ENCODE data around the gene GTPBP10.

The GTPBP10 gene

DNA sequence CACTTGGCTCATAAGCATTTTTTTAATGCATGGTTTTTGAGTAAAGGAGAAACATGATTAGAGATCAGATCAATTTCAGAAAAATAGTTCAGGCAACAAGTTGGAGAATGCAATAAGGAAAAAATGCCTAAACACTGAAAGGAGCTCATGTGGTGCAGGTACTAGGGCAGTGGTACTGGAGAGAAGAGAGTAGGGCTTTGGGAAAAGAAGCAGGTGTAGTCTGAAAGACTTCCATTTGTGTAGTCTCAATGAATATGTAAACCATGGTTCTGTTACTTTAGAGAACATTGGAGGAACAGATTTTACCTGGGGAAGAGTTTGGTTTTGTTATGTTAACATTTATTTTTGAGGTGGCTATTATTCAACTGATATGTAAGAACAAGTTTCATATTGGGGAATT, 5.5 kb downstream of the GTPBP10 start:
- no peak for DNase-seq

DNA sequence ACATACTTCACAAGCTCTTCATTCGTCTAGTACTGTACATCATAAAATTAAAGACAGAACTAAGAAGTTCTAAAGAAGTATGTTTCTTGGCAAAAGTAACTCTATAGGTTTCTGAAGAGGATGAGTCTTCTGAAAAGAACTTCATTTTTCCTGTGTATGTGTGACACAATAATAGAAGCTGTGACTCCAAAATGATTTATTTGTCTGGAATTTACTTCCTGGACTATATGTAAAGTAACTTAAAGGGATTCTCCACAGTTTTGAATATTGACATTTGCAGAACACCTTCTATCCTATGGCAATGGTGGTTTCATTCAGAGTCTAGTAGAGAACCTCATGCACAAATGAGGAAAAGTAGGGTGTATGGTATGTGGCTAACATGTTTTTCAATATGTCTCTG, 36.9 kb downstream of the GTPBP10 start:
- no peak for DNase-seq

DNA sequence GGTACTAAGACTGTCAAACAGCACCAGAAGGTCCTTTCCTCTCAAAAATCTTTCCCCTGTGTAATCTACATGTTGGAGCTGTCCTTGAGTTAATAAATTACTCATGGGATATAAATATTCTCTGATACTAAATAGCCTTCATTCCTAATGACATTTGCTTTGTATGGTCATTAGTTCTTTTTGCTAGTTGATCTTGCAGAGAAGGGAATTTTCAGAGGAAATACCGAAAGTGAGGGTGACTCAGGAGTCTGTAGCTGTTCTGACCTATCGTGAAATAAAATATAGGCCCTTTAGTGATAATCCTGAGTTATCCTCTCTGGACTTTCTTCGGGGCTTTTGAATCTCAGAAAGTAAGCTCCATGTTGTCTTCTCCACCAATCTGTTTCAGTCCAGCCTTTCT, 37.3 kb downstream of the GTPBP10 start:
- DNase-seq: no peak

DNA sequence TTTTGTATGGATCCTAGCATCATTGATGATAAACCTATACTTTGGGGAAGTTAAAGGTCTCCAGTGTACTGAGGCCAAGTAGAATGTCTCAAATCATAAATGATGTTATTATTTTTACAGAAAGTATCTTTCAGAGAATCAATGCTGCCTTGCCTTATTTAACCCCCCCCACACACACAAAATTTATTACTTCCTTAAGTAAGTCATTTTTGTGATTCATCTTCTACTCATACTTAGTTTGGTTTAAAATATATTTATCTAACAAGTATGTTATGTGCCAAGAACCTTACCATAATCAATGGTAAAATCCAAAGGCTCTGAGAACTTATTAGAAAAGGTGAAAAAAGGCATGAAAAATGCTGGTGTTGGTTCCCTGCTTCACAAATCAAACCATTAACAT, 37.9 kb downstream of the GTPBP10 start:
- no peak for DNase-seq

DNA sequence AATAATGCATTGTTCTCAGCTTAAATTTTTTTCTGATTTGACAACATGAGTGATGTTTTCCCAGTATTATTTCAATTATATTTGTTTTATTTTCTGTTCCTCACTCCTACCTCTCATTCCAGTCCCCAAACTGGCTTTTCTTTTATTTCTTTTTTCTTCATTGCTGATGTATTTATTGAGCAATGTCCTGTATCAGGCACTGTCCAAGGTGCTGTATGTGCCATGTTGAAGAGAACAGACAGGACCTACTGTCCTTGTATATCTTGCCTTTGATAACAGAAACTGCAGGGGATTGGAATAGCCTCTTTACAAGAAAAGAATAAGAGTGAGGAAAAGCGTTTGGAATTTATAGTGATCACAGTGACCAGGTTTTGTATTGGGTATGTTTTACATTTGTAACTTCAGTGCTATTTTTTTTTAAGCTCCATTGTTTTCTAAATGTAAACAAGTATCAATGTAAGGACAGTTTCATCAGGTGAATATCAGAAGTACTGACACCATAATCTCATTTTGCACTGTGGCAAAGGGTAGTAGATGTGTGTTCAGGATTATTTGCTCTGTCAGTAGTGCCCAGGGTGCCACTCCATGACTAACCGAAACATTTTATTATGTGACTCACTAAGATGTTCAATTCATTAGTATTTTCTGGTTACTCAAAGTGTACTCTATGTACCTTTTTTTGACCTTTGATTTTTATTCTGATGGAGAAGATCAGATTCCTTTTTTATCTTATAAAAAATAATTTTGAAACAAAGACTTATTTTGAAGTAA, 41.1 kb downstream of the GTPBP10 start:
- no peak for DNase-seq

DNA sequence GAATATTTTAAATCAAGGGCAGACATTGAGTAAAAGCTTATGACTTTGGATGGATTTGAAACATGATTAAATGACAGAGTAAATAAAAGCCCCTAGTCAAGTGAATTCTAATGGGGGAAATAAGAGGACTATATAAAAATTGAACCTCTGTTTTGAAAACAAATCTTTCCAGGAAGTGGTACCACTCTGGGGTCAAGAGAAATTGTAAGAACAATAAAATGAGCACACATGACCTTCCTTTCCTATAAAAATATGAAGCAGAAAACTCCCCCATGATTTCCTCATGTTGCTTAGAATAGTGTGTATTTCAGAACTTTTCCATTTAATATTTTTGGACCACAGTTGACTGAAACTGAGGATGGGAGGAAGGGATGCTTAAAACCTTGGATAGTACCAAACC, 44.4 kb downstream of the GTPBP10 start:
- DNase-seq: no peak

DNA sequence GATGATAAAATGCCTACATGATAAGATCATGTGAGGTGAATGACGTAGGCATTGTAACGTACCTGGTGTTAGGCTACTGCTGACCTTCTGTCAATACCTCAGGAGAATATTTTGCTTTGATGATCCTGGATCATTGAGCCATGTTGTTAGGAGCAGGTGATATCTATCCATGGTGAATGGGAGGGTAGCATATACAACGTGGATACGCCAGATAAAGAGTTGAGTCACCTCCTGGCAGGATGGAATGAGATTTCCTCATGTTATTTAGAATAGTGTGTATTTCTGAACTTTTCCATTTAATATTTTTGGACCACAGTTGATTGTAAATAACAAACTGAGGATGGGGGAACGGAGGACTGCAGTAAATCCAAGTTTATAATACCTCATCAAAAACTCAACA, 45.0 kb downstream of the GTPBP10 start:
- DNase-seq: no peak

DNA sequence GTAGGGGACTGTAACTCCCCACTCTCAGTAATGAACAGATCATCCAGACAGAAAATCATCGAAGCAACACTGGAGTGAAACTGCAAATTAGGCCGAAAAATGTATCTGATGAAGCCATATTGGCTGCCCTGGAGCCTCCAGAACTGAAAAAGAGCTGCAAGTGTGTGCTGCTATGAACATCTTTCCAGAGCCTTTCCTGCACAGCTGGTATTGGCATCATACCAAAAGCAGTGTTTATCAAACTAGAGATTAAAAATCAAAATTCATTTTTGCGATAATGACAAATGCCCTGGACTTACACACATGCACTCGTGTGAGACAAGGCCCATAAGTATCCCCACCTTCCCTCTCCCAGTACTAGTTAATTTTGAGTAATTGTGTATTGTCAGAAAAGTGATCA, 49.9 kb downstream of the GTPBP10 start:
- no peak for DNase-seq

DNA sequence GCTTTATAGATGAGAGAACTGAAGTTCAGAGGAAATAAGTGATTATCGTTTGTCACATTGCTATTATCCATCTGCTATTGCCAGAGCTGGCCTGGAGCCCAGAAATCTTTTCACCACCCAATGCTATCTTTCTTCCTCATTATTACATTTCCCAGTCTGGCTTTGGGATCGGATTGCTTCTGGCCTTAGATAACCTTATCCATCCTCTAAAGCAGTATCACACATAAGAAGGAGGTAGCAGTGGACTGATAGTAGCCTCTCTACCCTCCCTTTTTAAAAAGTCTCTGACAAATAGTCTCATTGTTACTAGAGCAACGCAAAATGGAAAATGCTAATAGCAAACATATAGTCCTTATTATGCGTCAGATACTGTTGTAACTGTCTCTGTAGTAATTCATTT, 55.5 kb downstream of the GTPBP10 start:
- no peak for DNase-seq

DNA sequence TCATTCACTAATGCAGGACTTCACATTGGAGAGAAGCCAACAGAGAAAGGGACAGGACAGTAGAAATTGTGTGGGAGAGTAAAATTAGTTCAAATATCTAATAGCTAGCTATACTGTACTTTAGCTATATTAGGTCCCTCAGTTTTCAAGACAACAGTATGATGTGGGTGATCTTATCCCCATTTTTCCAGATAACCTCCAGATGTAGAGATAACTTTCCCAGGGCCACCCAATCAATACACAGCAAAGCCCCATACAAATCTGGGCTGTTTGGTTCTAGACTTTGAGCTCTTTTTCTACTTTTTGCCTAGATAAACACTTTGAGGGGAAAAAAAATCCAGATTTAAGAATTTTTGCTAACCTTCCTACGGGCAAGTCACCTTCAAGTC, 56.3 kb downstream of the GTPBP10 start:
- no peak for DNase-seq

DNA sequence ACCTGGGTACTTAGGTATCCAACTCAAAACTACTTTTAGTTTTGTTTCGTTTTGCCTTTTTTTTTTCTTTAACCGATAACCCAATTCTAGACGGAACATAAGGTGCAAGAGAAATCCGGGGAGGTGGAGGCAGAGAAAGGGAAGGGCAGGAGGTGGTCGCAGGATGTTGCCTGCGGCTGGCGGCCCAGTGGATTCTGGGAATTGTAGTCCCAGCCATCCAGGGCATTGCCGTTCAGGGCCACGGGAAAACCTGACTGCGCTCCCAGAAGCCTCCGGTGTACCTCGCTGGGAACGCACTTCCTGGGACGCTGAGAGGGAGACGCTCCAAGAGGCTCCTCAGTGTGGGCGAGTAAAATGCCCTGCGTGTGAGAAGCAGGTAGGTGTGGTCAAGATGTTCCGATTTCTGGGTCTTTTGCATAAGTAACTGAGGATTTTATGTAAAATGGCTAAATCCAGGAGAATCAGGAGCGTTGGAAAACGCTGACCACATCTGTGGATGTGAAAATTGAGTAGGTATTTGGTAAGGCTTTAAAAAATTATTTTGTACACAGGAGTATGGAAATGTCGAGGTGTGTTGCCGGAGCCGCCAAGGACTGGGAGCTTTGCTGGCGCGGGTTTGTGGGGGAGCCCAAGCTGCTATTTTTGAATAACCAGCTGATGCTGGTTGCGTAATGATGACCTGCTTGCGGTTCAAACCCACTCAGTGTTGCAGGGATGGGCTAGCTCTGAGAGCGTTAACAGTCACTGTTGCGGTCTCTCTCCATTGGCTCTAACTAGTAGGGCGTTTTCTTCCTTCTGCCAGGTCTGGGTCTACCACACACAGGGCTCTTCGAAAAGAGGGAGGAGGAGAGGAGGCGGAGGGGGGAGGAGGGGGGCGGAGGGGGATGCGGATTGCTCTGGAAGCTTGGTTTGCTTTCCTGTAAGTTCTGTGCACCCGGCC, 56.9 kb downstream of the GTPBP10 start, which contains the start of gene CLDN12:
CLDN12 (plus strand) TSS at position 288 of the 940 bp plus-strand sequence. CDS start 9,216 bp downstream, outside the sequence.
- peak; percentile 9 to 93 (median 72) for DNase-seq

DNA sequence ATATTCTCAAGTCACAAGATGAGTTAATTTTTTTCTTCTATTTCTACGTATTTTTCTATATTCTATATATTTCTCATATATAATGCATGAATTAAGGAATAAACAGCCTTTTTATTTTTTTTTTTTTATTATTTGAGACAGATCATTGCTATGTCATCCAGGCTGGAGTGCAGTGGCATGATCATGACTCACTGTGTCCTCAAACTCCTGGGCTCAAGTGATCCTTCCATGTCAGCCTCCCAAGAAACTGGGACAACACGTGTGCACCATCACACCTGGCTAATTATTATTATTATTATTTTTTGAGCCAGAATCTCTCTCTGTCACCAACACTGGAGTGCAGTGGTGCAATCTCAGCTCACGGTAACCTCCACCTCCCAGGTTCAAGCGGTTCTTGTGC, 58.3 kb downstream of the GTPBP10 start:
- no peak for DNase-seq

DNA sequence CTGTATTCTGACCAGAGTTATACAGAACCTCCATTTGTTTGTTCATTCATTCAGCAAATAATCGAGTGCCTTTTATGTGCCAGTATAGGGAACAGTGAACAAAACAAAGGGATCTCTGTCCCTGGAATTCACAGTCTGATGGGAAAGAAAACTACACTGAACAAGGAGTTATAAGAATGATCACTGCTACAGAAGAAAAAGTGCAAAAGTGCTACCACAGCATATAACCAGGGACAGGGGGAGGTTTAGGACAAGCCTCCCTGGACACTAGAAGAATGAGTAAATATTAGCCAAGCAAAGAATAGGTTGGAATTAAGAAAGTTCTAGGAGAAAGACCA, 60.9 kb downstream of the GTPBP10 start:
- DNase-seq: peak in 2 of 56 donors; percentile 10 to 24

DNA sequence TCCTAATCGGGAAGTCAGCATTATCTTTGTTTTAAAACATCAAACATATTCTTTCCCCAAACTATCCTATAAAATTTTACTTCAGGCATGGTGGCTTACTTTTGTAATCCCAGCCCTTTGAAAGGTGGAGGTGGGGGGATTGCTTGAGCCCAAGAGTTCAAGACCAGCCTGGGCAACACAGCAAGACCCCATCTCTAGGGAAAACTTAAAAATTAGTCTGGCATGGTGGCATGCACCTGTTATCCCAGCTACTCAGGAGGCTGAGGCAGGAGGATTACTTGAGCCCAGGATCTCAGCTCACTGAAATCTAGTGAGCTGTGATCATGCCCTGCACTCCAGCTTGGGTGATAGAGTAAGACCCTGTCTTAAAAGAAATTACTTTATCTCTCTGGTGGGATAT, 61.6 kb downstream of the GTPBP10 start:
- no peak for DNase-seq

DNA sequence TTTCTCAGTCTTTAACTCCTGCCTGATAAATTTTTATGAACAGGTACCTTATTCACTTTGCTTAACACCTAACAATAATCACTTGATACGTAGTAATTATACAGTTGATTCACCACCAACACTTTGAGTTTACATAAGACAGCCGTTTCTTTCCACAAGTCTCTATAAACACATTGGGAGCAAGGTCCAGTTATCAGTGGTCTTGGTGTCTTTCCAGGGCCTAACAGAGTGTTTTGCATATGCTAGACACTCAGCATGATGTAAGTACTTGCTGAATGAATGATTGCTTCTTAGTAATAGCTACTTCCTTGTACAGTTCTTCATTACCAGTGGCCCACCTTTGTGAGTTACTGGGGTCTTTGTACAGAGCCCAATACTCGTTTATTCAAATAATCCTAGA, 63.2 kb downstream of the GTPBP10 start:
- DNase-seq: no peak

DNA sequence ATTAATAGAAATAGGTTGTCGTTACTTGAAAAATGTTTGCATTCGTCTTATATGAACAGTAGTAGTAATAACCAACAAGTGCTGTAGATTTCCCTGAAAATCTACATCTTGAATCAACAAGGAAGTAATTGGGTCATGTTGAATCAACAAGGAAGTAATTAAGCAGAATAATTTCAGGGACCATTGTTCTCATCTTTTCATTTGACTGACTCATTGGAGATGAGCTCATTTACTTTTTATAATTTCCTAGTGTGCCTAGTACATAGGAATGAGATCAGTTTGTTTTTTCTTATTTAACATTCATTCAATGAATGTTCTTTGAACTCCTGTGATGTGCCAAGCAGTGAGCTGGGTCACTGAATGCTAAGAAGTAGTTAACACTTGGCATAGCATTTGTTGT, 65.0 kb downstream of the GTPBP10 start:
- no peak for DNase-seq

DNA sequence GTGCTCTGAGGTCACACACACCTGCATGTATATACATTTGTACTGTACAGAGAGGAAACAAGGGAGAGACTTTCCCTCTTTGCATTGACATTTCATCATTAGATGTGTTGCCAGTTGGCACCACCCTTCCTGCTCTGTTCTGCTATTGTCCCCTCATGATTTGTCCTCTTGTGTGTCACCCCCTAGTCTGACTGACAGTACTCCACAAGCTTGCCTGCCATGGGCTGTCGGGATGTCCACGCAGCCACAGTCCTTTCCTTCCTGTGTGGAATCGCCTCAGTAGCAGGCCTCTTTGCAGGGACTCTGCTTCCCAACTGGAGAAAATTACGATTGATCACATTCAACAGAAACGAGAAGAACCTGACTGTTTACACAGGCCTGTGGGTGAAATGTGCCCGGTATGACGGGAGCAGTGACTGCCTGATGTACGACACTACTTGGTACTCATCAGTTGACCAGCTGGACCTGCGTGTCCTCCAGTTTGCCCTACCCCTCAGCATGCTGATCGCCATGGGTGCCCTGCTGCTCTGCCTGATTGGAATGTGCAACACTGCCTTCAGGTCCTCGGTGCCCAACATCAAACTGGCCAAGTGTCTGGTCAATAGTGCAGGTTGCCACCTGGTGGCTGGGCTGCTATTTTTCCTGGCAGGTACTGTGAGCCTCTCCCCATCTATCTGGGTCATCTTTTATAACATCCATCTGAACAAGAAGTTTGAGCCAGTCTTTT, 66.1 kb downstream of the GTPBP10 start:
- no peak for DNase-seq

DNA sequence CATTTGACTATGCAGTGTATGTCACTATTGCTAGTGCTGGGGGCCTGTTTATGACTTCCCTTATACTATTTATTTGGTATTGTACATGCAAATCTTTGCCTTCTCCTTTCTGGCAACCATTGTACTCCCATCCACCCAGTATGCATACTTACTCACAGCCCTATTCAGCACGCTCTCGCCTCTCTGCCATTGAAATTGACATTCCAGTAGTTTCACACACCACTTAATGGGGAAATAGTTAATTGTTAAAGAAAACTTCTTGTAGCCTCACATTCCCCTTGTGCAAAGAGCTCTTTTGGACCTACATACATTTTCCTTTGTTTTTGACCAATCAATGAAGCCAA, 66.6 kb downstream of the GTPBP10 start:
- no peak for DNase-seq

DNA sequence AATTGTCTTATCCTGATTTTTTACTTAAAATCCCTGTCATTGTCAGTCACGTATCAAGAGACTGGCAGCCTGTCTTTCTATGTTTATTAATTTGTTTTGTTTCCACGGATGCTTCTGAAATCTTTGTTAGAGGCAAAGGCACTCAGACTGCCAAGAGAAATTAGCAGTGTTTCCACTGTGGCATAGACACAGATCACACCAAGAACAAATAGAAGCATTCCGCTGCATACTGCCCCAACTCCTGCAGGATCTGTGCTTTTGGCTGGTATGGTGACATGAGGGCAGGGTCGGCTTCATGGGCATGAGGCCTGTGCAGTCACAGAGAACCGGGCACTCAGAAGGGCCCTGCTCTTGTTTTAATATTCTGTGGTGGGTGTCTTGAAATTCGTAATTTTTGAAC, 75.1 kb downstream of the GTPBP10 start:
- DNase-seq: no peak

DNA sequence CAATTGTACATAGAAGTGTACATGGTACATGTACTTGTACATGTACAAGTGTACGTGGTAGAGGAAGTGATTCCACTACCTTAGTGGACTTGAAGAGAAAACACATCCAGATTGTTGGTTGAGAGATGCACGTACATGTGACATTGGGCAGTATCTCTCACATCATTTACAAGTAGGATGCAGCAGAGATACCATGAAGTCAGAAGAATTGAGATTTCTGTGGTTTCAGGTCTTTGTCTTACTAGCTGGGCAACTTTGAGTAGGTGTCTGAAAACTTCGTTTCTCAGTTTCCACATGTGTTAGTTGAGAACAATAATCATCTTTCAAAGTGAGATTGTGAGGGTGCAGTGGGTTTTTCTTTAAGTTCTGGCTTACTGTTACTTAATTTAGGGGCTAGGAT, 78.2 kb downstream of the GTPBP10 start:
- no peak for DNase-seq

DNA sequence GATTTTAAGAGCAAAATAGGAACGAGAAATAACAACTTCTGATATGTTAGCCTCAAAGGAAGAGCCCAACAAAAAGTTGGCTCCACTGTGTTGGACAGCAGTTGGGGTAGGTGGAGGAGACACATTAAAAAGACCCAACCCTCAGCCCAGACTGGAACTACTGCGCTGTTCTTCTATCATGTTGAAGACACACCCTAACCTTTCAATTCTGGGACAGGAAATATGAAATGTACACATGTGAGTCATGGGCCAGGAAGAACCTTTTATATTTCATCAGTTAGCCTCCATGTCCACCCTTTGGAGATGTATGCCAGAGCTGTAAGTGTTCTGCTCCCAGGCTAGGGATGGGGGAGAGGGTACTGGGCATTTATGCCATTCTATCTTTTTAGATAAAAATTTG, 78.9 kb downstream of the GTPBP10 start:
- no peak for DNase-seq

Measured in nucleus accumbens (tissue), 56 donors.